ENCODE data around the gene AMPD3. TPM values are rescaled to one million over a fixed set of nuclear protein-coding genes. Genes with fewer than 3 reads are reported as not detected.

AMPD3 gene
- total RNA-seq, 1 donor from 2014 or later: 3.4 TPM

DNA sequence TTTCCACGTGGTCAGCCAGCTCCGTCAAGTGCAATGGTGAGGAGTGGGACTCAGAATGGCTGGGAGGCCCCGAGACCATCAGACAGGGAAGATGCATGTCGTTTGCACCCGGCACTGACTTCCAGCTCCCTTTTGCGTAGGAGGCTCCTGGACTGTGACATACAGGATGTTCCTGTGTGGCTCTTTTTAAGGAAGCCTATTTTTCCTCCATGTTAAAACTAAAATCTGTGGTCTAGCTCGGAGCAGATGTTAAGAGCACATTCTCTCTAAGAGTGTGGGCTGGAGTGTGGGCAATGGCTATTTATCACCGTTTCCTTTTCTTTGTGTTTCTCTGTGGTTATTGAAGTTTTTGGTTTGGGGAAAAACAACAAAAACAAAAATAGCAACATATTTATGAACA lies 40.9 kb upstream of the AMPD3 start:
- no peaks in the 10 kb centered on the region for H3K9me3 ChIP-seq (replicated peaks)
- TF ChIP-seq, protein P1, sequence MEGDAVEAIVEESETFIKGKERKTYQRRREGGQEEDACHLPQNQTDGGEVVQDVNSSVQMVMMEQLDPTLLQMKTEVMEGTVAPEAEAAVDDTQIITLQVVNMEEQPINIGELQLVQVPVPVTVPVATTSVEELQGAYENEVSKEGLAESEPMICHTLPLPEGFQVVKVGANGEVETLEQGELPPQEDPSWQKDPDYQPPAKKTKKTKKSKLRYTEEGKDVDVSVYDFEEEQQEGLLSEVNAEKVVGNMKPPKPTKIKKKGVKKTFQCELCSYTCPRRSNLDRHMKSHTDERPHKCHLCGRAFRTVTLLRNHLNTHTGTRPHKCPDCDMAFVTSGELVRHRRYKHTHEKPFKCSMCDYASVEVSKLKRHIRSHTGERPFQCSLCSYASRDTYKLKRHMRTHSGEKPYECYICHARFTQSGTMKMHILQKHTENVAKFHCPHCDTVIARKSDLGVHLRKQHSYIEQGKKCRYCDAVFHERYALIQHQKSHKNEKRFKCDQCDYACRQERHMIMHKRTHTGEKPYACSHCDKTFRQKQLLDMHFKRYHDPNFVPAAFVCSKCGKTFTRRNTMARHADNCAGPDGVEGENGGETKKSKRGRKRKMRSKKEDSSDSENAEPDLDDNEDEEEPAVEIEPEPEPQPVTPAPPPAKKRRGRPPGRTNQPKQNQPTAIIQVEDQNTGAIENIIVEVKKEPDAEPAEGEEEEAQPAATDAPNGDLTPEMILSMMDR (IDR thresholded peaks at IDR 0.05; ENCODE audit: borderline replicate concordance): no peak
- DNase-seq: no peak
- H3K4me1 ChIP-seq: peaks cover 7% of the 10 kb centered on the region
- H3K27me3 ChIP-seq (ENCODE audit: low read depth): no peaks in the 10 kb centered on the region
- no peaks in the 10 kb centered on the region for H3K36me3 ChIP-seq
- intact Hi-C loops (cut with micrococcal nuclease): no loop called here
- H3K4me3 ChIP-seq: no peak overlapping the region
- H3K27ac ChIP-seq (replicated peaks): peak overlapping the region; percentile 17

DNA sequence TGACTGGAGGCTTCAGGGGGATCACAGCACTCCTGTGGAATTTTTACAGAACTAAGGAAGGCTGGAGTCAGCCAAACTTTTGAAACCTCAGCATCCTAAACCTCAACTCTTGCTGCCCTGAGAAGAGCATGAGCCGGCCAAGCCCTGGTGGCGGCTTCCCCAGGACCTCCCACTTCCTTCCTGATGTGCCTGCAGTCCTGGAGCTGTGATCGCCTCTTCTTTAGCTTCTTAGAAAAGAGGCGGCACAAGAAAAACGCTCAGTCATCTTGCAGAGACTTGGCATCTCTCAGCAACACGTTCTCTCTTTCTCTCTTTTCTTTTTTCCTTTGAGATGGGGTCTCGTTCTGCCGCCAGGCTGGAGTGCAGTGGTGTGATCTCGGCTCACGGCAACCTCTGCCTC lies 40.4 kb upstream of the AMPD3 start:
- intact Hi-C loops (cut with micrococcal nuclease): no loop called here
- Histone ChIP-seq H3K4me1 (peaks cover 7% of the 10 kb centered on the region), H3K9me3 (replicated peaks) (no peaks in the 10 kb centered on the region), H3K27ac (replicated peaks) (peak overlapping the region; percentile 29), H3K36me3 (no peaks in the 10 kb centered on the region), H3K27me3 (ENCODE audit: low read depth) (no peaks in the 10 kb centered on the region), H3K4me3 (no peak overlapping the region)
- TF ChIP-seq, protein P1 (IDR thresholded peaks at IDR 0.05; ENCODE audit: borderline replicate concordance): no peak
- peak; percentile 52 for DNase-seq

DNA sequence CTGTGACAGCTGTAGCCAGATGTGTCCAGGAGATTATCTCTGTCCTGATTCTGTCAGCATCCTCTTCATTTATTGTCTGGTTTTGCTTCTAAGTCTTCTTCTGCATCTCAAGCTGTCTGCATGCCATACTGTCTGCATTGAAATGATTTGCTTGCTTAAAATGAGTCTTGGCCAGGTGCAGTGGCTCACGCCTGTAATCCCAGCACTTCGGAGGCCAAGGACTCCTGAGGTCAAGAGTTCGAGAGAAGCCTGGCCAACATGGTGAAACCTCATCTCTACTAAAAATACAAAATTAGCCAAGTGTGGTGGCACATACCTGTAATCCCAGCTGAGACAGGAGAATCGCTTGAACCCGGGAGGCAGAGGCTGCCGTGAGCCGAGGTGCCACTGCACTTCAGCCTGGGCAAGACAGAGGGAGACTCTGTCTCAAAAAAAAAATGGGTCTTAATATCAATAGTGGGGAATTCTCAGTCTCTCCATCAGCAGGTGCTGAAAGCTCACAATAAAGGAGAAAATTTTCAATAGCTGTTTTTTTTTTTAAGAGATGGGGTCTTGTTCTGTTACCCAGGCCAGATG lies 39.2 kb upstream of the AMPD3 start:
- Histone ChIP-seq H3K27me3 (ENCODE audit: low read depth) (no peaks in the 10 kb centered on the region), H3K4me3 (no peak overlapping the region), H3K9me3 (replicated peaks) (peaks cover under 1% of the 10 kb centered on the region), H3K4me1 (peaks cover 7% of the 10 kb centered on the region), H3K36me3 (no peaks in the 10 kb centered on the region), H3K27ac (replicated peaks) (no peak overlapping the region)
- TF ChIP-seq, protein P1 (IDR thresholded peaks at IDR 0.05; ENCODE audit: borderline replicate concordance): no peak
- intact Hi-C loops (cut with micrococcal nuclease): no loop called here
- DNase-seq: no peak

DNA sequence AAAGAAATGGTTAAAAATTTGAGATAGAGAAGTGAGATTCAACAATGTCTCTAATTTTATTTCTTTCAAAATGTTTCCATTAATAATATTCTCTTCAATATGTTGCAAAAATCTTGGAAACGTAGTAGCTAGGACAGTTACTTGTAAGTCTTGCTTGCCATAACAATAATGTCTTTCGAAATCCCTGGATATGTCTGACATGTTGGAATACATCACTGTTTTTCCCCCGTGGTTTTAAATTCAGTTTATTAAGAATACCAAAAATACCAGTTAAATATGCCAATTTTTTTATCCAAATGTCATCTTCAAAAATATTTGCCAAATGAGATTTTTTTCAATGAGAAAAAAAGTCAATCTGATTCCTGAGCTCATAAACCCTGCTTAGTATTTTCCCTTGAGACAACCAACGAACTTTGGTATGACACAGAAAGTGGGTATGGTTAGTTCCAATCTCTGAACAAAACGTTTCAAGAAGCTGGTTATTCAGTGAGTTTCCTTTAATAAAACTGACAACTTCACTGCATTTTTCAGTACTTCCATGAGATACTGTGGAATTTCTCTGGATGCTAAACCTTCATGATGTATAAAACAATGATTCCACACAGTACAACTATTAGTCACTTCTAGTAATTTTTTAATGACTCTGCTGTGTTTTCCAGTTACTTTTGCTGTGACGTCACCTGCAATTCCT lies 36.7 kb upstream of the AMPD3 start:
- Histone ChIP-seq H3K27ac (replicated peaks) (no peak overlapping the region), H3K27me3 (ENCODE audit: low read depth) (no peaks in the 10 kb centered on the region), H3K4me3 (no peak overlapping the region), H3K4me1 (peaks cover 7% of the 10 kb centered on the region), H3K9me3 (replicated peaks) (peaks cover 19% of the 10 kb centered on the region), H3K36me3 (no peaks in the 10 kb centered on the region)
- DNase-seq: no peak
- intact Hi-C loops (cut with micrococcal nuclease): no loop called here
- TF ChIP-seq, protein P1 (IDR thresholded peaks at IDR 0.05; ENCODE audit: borderline replicate concordance): no peak

DNA sequence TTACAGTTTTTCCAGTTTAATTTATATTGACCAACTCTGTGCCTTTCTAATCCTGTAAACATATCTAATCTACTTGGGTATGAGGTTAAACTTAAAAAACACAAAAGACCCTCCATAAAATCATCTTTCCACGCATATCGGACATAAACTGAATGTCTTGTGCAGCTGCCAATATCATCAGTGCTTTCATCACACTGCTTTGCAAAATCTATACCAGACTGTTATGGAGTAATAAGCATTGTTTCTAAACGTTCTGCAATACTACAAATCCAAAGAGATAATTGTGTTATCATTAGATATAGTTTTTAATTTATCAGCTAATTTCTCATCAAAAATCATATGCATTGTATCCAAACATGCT lies 36.1 kb upstream of the AMPD3 start:
- Histone ChIP-seq H3K4me3 (no peak overlapping the region), H3K4me1 (peaks cover 5% of the 10 kb centered on the region), H3K27me3 (ENCODE audit: low read depth) (no peaks in the 10 kb centered on the region), H3K9me3 (replicated peaks) (peaks cover 22% of the 10 kb centered on the region), H3K36me3 (no peaks in the 10 kb centered on the region), H3K27ac (replicated peaks) (no peak overlapping the region)
- TF ChIP-seq, protein P1 (IDR thresholded peaks at IDR 0.05; ENCODE audit: borderline replicate concordance): no peak
- no peak for DNase-seq
- intact Hi-C loops (cut with micrococcal nuclease): no loop called here

Measured in left ventricle myocardium inferior (tissue), 1 donor.